Measurements from ENCODE around the gene ANO9.

ANO9 gene

GRCh38 chr11:464316-464715 is 22.5 kb upstream of the ANO9 start:
- H3K27me3 Mint-ChIP-seq: no peaks in the 10 kb centered on the region
- no peak for ATAC-seq (ENCODE audit: low read depth)

GRCh38 chr11:462107-462890 is 20.5 kb upstream of the ANO9 start:
- DNase-seq (ENCODE audit: low spot score in 2 of 2): no peak
- Mint-ChIP-seq H3K27ac (no peak overlapping the region), H3K36me3 (peaks cover 4% of the 10 kb centered on the region), H3K4me3 (no peak overlapping the region), H3K4me1 (peaks cover 18% of the 10 kb centered on the region), H3K27me3 (no peaks in the 10 kb centered on the region), H3K9me3 (no peaks in the 10 kb centered on the region)
- ATAC-seq (ENCODE audit: low read depth): no peak

More at GRCh38 chr11:464316-464715, 22.5 kb upstream of the ANO9 start:
- DNase-seq (ENCODE audit: low spot score in 2 of 2): no peak
- Mint-ChIP-seq H3K4me1 (peaks cover 11% of the 10 kb centered on the region), H3K4me3 (no peak overlapping the region), H3K27ac (no peak overlapping the region), H3K36me3 (peaks cover 4% of the 10 kb centered on the region), H3K9me3 (no peaks in the 10 kb centered on the region)

- H3K4me1 Mint-ChIP-seq: peaks cover 22% of the 10 kb centered on the region
- ATAC-seq (ENCODE audit: low read depth): no peak
- H3K9me3 Mint-ChIP-seq: no peaks in the 10 kb centered on the region
- H3K27me3 Mint-ChIP-seq: no peaks in the 10 kb centered on the region
- peak overlapping the region; percentile 37 for H3K4me3 Mint-ChIP-seq
- no peak overlapping the region for H3K27ac Mint-ChIP-seq
- DNase-seq (ENCODE audit: low spot score in 2 of 2): no peak
- H3K36me3 Mint-ChIP-seq: peaks cover 4% of the 10 kb centered on the region
These were observed 19.8 kb upstream of the ANO9 start for GRCh38 chr11:461626-462025.

GRCh38 chr11:460331-461199 is 18.8 kb upstream of the ANO9 start:
- Mint-ChIP-seq H3K27ac (peak overlapping the region; percentile 80), H3K27me3 (no peaks in the 10 kb centered on the region), H3K36me3 (peaks cover 2% of the 10 kb centered on the region), H3K4me1 (peaks cover 21% of the 10 kb centered on the region), H3K4me3 (peak overlapping the region; percentile 68), H3K9me3 (no peaks in the 10 kb centered on the region)
- no peak for DNase-seq (ENCODE audit: low spot score in 2 of 2)
- ATAC-seq (ENCODE audit: low read depth): peak; percentile 77

- Mint-ChIP-seq H3K27ac (peak overlapping the region; percentile 80), H3K9me3 (no peaks in the 10 kb centered on the region), H3K4me3 (peak overlapping the region; percentile 68), H3K4me1 (peaks cover 24% of the 10 kb centered on the region), H3K36me3 (peaks cover 2% of the 10 kb centered on the region), H3K27me3 (no peaks in the 10 kb centered on the region)
- ATAC-seq (ENCODE audit: low read depth): no peak
- no peak for DNase-seq (ENCODE audit: low spot score in 2 of 2)
These were observed 17.9 kb upstream of the ANO9 start for GRCh38 chr11:459511-460220.

- H3K27ac Mint-ChIP-seq: peak overlapping the region; percentile 73
- peaks cover 5% of the 10 kb centered on the region for H3K36me3 Mint-ChIP-seq
- ATAC-seq (ENCODE audit: low read depth) (peak; percentile 54), DNase-seq (ENCODE audit: low spot score in 2 of 2) (no peak)
- H3K4me1 Mint-ChIP-seq: peaks cover 28% of the 10 kb centered on the region
- peak overlapping the region; percentile 69 for H3K4me3 Mint-ChIP-seq
- H3K27me3 Mint-ChIP-seq: no peaks in the 10 kb centered on the region
- no peaks in the 10 kb centered on the region for H3K9me3 Mint-ChIP-seq
These were observed 15.4 kb upstream of the ANO9 start for GRCh38 chr11:457111-457760.

- H3K27ac Mint-ChIP-seq: peak overlapping the region; percentile 73
- no peaks in the 10 kb centered on the region for H3K9me3 Mint-ChIP-seq
- DNase-seq (ENCODE audit: low spot score in 2 of 2) (no peak), ATAC-seq (ENCODE audit: low read depth) (peak; percentile 70)
- peaks cover 31% of the 10 kb centered on the region for H3K4me1 Mint-ChIP-seq
- peak overlapping the region; percentile 56 for H3K4me3 Mint-ChIP-seq
- no peaks in the 10 kb centered on the region for H3K27me3 Mint-ChIP-seq
- H3K36me3 Mint-ChIP-seq: peaks cover 5% of the 10 kb centered on the region
These were observed 14.7 kb upstream of the ANO9 start for GRCh38 chr11:456533-456932.

- Mint-ChIP-seq H3K9me3 (no peaks in the 10 kb centered on the region), H3K27me3 (no peaks in the 10 kb centered on the region), H3K4me1 (peaks cover 35% of the 10 kb centered on the region), H3K4me3 (no peak overlapping the region), H3K36me3 (peaks cover 5% of the 10 kb centered on the region), H3K27ac (peak overlapping the region; percentile 38)
- DNase-seq (ENCODE audit: low spot score in 2 of 2) (no peak), ATAC-seq (ENCODE audit: low read depth) (no peak)
These were observed 13.8 kb upstream of the ANO9 start for GRCh38 chr11:455566-456147.

- peaks cover 35% of the 10 kb centered on the region for H3K4me1 Mint-ChIP-seq
- DNase-seq (ENCODE audit: low spot score in 2 of 2): no peak
- no peak overlapping the region for H3K4me3 Mint-ChIP-seq
- no peaks in the 10 kb centered on the region for H3K9me3 Mint-ChIP-seq
- peaks cover 4% of the 10 kb centered on the region for H3K36me3 Mint-ChIP-seq
- no peaks in the 10 kb centered on the region for H3K27me3 Mint-ChIP-seq
- H3K27ac Mint-ChIP-seq: peak overlapping the region; percentile 38
- no peak for ATAC-seq (ENCODE audit: low read depth)
These were observed 13.2 kb upstream of the ANO9 start for GRCh38 chr11:454801-455565.

- ATAC-seq (ENCODE audit: low read depth) (no peak), DNase-seq (ENCODE audit: low spot score in 2 of 2) (no peak)
- H3K4me1 Mint-ChIP-seq: peaks cover 35% of the 10 kb centered on the region
- H3K36me3 Mint-ChIP-seq: peaks cover 4% of the 10 kb centered on the region
- H3K27me3 Mint-ChIP-seq: no peaks in the 10 kb centered on the region
- H3K9me3 Mint-ChIP-seq: no peaks in the 10 kb centered on the region
- H3K4me3 Mint-ChIP-seq: no peak overlapping the region
- H3K27ac Mint-ChIP-seq: no peak overlapping the region
These were observed 12.2 kb upstream of the ANO9 start for GRCh38 chr11:454043-454442.

- H3K4me3 Mint-ChIP-seq: no peak overlapping the region
These were observed 11.8 kb upstream of the ANO9 start for GRCh38 chr11:453564-453963.

GRCh38 chr11:452916-453527 is 11.2 kb upstream of the ANO9 start:
- H3K36me3 Mint-ChIP-seq: peaks cover 4% of the 10 kb centered on the region
- peaks cover 40% of the 10 kb centered on the region for H3K4me1 Mint-ChIP-seq
- H3K27ac Mint-ChIP-seq: no peak overlapping the region
- H3K4me3 Mint-ChIP-seq: no peak overlapping the region
- H3K27me3 Mint-ChIP-seq: no peaks in the 10 kb centered on the region
- no peaks in the 10 kb centered on the region for H3K9me3 Mint-ChIP-seq
- ATAC-seq (ENCODE audit: low read depth) (no peak), DNase-seq (ENCODE audit: low spot score in 2 of 2) (no peak)

More at GRCh38 chr11:453564-453963, 11.8 kb upstream of the ANO9 start:
- Mint-ChIP-seq H3K4me1 (peaks cover 38% of the 10 kb centered on the region), H3K27ac (no peak overlapping the region), H3K9me3 (no peaks in the 10 kb centered on the region), H3K27me3 (no peaks in the 10 kb centered on the region), H3K36me3 (peaks cover 4% of the 10 kb centered on the region)
- DNase-seq (ENCODE audit: low spot score in 2 of 2) (no peak), ATAC-seq (ENCODE audit: low read depth) (no peak)
